Measurements from ENCODE around the gene ASB3. TPM values are rescaled to one million over a fixed set of nuclear protein-coding genes. Genes with fewer than 3 reads are reported as not detected.

ASB3 gene
- total and polyA plus RNA-seq, 4 donors: 7.0 to 54.9 (median 18.1) TPM

GRCh38 chr2:53652131-53652530 lies 134.6 kb downstream of the ASB3 start:
- 95% methylated on average over 2 of the region's 2 CpGs for WGBS, 2 donors

GRCh38 chr2:53646788-53647187 lies 140.0 kb downstream of the ASB3 start:
- WGBS, 2 donors: 94 to 96% methylated on average over 2 of the region's 2 CpGs
- H3K9ac ChIP-seq (ENCODE audit: insufficient read depth in 1 of 2, low read length in 2 of 2): no peak overlapping the region

More at GRCh38 chr2:53652131-53652530, 134.6 kb downstream of the ASB3 start:
- Histone ChIP-seq H3K9me3 (ENCODE audit: control insufficient read depth in 4 of 4, insufficient read depth in 3 of 4, low read length in 3 of 4) (no peaks in the 10 kb centered on the region), H3K36me3 (ENCODE audit: control insufficient read depth in 4 of 4, insufficient read depth in 4 of 4, low read length in 4 of 4) (no peaks in the 10 kb centered on the region), H3K27me3 (ENCODE audit: control insufficient read depth in 3 of 3, insufficient read depth in 3 of 3, low read length in 2 of 3) (no peaks in the 10 kb centered on the region), H3K9ac (ENCODE audit: insufficient read depth in 1 of 2, low read length in 2 of 2) (no peak overlapping the region), H3K4me3 (no peak overlapping the region), H3K4me1 (ENCODE audit: control insufficient read depth in 5 of 5, insufficient read depth in 5 of 5, low read length in 5 of 5) (no peaks in the 10 kb centered on the region), H3K27ac (ENCODE audit: low read depth in 1 of 2, low read length in 1 of 2) (no peak overlapping the region)
- ATAC-seq (ENCODE audit: insufficient read depth, low FRiP score): no peak
- TF ChIP-seq, protein P1, sequence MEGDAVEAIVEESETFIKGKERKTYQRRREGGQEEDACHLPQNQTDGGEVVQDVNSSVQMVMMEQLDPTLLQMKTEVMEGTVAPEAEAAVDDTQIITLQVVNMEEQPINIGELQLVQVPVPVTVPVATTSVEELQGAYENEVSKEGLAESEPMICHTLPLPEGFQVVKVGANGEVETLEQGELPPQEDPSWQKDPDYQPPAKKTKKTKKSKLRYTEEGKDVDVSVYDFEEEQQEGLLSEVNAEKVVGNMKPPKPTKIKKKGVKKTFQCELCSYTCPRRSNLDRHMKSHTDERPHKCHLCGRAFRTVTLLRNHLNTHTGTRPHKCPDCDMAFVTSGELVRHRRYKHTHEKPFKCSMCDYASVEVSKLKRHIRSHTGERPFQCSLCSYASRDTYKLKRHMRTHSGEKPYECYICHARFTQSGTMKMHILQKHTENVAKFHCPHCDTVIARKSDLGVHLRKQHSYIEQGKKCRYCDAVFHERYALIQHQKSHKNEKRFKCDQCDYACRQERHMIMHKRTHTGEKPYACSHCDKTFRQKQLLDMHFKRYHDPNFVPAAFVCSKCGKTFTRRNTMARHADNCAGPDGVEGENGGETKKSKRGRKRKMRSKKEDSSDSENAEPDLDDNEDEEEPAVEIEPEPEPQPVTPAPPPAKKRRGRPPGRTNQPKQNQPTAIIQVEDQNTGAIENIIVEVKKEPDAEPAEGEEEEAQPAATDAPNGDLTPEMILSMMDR (IDR thresholded peaks at IDR 0.05; ENCODE audit: control extremely low read depth, extremely low read depth): no peak
- DNase-seq: no peak

DNA sequence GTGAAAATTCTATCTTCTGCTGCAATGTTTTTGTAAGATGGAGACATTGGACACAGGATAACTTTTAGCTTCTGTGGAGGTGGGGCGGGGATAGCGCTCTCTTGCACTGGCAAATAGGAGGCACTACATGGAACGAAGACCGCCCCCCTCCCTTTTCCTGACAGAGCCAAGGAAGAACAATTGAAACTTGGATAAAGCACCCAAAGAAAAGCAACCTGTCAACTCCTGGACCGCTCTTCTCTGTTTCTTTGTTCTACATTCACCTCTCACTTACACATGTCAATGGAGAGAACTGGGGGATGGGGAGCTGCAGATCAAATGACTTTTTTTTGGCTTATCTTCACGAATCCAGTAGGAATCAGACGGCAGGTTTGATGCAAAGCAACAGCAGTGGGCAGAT lies 145.5 kb downstream of the ASB3 start:
- TF ChIP-seq, protein P1 (IDR thresholded peaks at IDR 0.05; ENCODE audit: control extremely low read depth, extremely low read depth): no peak
- Histone ChIP-seq H3K4me3 (no peak overlapping the region), H3K36me3 (ENCODE audit: control insufficient read depth in 4 of 4, insufficient read depth in 4 of 4, low read length in 4 of 4) (no peaks in the 10 kb centered on the region), H3K9me3 (ENCODE audit: control insufficient read depth in 4 of 4, insufficient read depth in 3 of 4, low read length in 3 of 4) (no peaks in the 10 kb centered on the region), H3K9ac (ENCODE audit: insufficient read depth in 1 of 2, low read length in 2 of 2) (no peak overlapping the region), H3K4me1 (ENCODE audit: control insufficient read depth in 5 of 5, insufficient read depth in 5 of 5, low read length in 5 of 5) (no peaks in the 10 kb centered on the region), H3K27me3 (ENCODE audit: control insufficient read depth in 3 of 3, insufficient read depth in 3 of 3, low read length in 2 of 3) (no peaks in the 10 kb centered on the region), H3K27ac (ENCODE audit: low read depth in 1 of 2, low read length in 1 of 2) (no peak overlapping the region)
- WGBS, 2 donors: 71 to 74% methylated on average over 7 of the region's 7 CpGs
- ATAC-seq (ENCODE audit: insufficient read depth, low FRiP score): no peak
- DNase-seq: no peak

More at GRCh38 chr2:53646788-53647187, 140.0 kb downstream of the ASB3 start:
- Histone ChIP-seq H3K27ac (ENCODE audit: low read depth in 1 of 2, low read length in 1 of 2) (no peak overlapping the region), H3K4me3 (no peak overlapping the region), H3K36me3 (ENCODE audit: control insufficient read depth in 4 of 4, insufficient read depth in 4 of 4, low read length in 4 of 4) (no peaks in the 10 kb centered on the region), H3K27me3 (ENCODE audit: control insufficient read depth in 3 of 3, insufficient read depth in 3 of 3, low read length in 2 of 3) (no peaks in the 10 kb centered on the region), H3K4me1 (ENCODE audit: control insufficient read depth in 5 of 5, insufficient read depth in 5 of 5, low read length in 5 of 5) (no peaks in the 10 kb centered on the region), H3K9me3 (ENCODE audit: control insufficient read depth in 4 of 4, insufficient read depth in 3 of 4, low read length in 3 of 4) (peaks cover 0 to 2% (median 0%) of the 10 kb centered on the region in 4 donors)
- DNase-seq: no peak
- ATAC-seq (ENCODE audit: insufficient read depth, low FRiP score): no peak
- TF ChIP-seq, protein P1 (IDR thresholded peaks at IDR 0.05; ENCODE audit: control extremely low read depth, extremely low read depth): no peak

DNA sequence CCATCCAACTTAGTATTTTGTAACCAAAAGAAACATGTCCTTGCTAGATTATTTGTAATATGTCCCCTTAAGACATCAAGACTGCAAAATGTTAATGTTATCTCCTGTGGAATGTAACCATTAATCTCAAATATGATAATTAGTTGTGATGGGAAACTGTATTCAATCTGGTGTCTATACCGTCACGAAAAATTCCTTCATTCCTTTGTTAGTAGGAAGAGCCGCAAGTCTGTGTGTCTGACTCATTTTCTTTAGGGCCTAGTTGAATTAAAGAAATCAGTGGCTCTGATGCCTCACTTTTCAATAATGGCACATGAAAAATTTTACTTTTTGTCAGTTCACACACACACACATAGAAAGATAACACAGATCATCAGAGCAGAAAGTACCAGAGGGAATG lies 146.3 kb downstream of the ASB3 start:
- Histone ChIP-seq H3K4me1 (ENCODE audit: control insufficient read depth in 5 of 5, insufficient read depth in 5 of 5, low read length in 5 of 5) (no peaks in the 10 kb centered on the region), H3K27me3 (ENCODE audit: control insufficient read depth in 3 of 3, insufficient read depth in 3 of 3, low read length in 2 of 3) (no peaks in the 10 kb centered on the region), H3K36me3 (ENCODE audit: control insufficient read depth in 4 of 4, insufficient read depth in 4 of 4, low read length in 4 of 4) (no peaks in the 10 kb centered on the region), H3K9ac (ENCODE audit: insufficient read depth in 1 of 2, low read length in 2 of 2) (no peak overlapping the region), H3K4me3 (no peak overlapping the region), H3K27ac (ENCODE audit: low read depth in 1 of 2, low read length in 1 of 2) (no peak overlapping the region), H3K9me3 (ENCODE audit: control insufficient read depth in 4 of 4, insufficient read depth in 3 of 4, low read length in 3 of 4) (no peaks in the 10 kb centered on the region)
- 91 to 96% methylated on average over 3 of the region's 3 CpGs for WGBS, 2 donors
- no peak for ATAC-seq (ENCODE audit: insufficient read depth, low FRiP score)
- DNase-seq: no peak
- TF ChIP-seq, protein P1 (IDR thresholded peaks at IDR 0.05; ENCODE audit: control extremely low read depth, extremely low read depth): no peak
